SJSA1 (cell line): ENCODE data around the gene DNMT3L. TPM values are rescaled to one million over a fixed set of nuclear protein-coding genes. Genes with fewer than 3 reads are reported as not detected.

ENCODE experiments used
- DNase-seq, 2 experiments: peaks; one replicate each; pipeline ENCODE4 v3.0.0-alpha.2; 2015 to 2020; ENCODE audit warnings: low spot score in 2 of 2, low read depth in 1 of 2
- H3K27ac ChIP-seq: fragments of 250-450 bp; sonication (Bioruptor Pico); 2 replicates; pipeline ENCODE4 v1.5.1; 2020; ENCODE audit warnings: mild to moderate bottlenecking, moderate library complexity
- H3K27me3 ChIP-seq: fragments of 250-450 bp; sonication (Bioruptor Pico); replicated peaks from 2 replicates; pipeline ENCODE4 v1.5.1; 2020; ENCODE audit warnings: mild to moderate bottlenecking, moderate library complexity
- H3K36me3 ChIP-seq: fragments of 250-450 bp; sonication (Bioruptor Pico); 2 replicates; pipeline ENCODE4 v1.5.1; 2020; ENCODE audit warnings: mild to moderate bottlenecking
- H3K4me1 ChIP-seq: fragments of 250-450 bp; sonication (Bioruptor Pico); replicated peaks from 2 replicates; pipeline ENCODE4 v1.6.1; 2021; ENCODE audit warnings: mild to moderate bottlenecking
- H3K4me3 ChIP-seq: fragments of 250-450 bp; sonication (Bioruptor Pico); 2 replicates; pipeline ENCODE4 v1.5.1; 2020; ENCODE audit warnings: mild to moderate bottlenecking
- H3K9me3 ChIP-seq: fragments of 250-450 bp; sonication (Bioruptor Pico); replicated peaks from 2 replicates; pipeline ENCODE4 v1.5.1; 2020; ENCODE audit warnings: mild to moderate bottlenecking
- total RNA-seq: library from RNA; depleted of rRNA; stranded (reverse); fragments of >200 nt; shearing (Covaris generic); gene quantifications from 2 replicates; pipeline ENCODE4 v1.2.3, GENCODE V29; 2014

DNMT3L gene
- total RNA-seq, 1 experiment from 2014 or later = not detected

DNA sequence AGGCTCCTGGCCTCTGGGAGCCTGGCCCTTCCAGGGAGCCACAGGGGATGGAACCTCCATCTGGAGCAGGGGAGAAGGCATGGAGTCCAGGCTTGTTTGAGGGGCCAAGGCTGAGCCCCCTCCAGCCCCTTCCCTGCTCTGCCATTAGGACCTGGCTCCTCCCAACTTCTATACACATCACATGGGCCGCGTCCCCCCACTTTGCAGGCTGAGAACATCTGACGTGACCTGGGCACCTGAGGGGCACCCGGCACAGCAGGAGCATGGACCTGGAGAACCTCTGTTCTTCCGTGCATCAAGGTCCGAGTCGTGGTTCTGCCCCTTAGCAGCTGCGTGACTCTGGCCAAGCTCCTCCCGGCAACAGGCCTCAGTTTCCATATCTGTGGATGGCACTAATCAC lies 20.1 kb upstream of the DNMT3L start:
- no peak for DNase-seq
- Histone ChIP-seq H3K4me1 (peaks cover 7% of the 10 kb centered on the region), H3K4me3 (no peak overlapping the region), H3K27me3 (0 out of 2 replicates have a peak, but pooled peaks cover 4% of the 10 kb centered on the region), H3K27ac (no peak overlapping the region), H3K36me3 (no peaks in the 10 kb centered on the region), H3K9me3 (no peaks in the 10 kb centered on the region; the same call in 1 of the 2 replicates)

DNA sequence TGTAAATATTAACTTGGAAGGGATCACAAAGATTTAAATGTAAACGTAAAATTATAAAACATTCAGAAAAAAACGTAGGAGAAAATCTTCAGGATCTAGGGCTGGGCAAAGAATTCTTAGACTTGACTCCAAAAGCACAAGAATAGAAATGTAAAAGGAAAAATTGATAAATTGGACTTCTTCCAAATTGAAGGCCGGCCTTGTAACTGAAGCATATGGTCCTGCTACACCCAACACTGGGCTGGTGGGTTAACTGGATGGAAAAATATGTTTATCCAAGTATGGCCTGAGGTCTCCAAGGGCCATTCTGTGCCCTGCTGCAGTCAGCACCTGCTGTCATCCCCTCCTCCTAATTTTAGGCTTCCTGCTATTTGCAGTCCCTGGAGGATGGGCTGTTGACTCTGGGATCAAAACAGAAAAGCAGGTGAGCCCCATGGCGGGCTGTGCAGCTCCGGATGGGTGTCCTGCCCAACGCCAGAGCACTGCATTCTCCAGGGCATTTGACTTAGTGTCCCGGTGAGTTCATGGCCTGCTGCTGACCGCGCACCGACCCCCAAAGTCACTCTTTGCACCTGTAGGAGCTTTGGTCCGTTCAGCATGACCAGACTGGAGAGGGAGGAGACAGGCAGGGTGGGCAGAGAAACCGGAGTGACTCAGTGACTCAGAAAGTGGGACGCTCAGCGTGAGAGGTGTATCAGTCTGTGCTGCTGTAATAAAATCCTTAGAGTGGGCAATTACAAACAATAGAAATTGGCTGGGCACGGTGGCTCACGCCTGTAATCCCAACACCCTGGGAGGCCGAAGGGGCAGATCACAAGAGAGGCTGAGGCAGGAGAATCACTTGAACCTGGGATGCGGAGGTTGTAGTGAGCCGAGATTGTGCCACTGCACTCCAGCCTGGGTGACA lies 17.9 kb upstream of the DNMT3L start:
- Histone ChIP-seq H3K36me3 (no peaks in the 10 kb centered on the region), H3K4me3 (no peak overlapping the region), H3K27ac (no peak overlapping the region), H3K4me1 (no peaks in the 10 kb centered on the region), H3K27me3 (no peaks in the 10 kb centered on the region; the same call in none of the 2 replicates), H3K9me3 (no peaks in the 10 kb centered on the region)
- DNase-seq = no peak

DNA sequence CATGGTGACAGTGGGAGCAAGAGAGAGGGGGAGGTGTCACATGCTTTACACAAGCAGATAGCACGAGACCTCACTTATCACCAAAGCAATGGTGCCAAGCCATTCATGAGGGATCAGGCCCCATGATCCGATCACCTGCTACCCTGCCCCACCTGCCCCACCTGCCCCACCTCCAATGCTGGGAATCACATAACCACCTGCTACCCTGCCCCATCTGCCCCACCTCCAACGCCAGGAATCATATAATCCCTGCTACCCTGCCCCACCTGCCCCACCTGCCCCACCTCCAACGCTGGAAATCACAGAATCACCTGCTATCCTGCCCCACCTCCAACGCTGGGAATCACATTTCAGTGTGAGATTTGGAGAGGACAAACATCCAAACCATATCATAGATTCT lies 13.3 kb upstream of the DNMT3L start:
- Histone ChIP-seq H3K36me3 (no peaks in the 10 kb centered on the region), H3K4me1 (no peaks in the 10 kb centered on the region), H3K27me3 (no peaks in the 10 kb centered on the region; the same call in none of the 2 replicates), H3K4me3 (no peak overlapping the region), H3K9me3 (no peaks in the 10 kb centered on the region), H3K27ac (no peak overlapping the region)
- DNase-seq = no peak

DNA sequence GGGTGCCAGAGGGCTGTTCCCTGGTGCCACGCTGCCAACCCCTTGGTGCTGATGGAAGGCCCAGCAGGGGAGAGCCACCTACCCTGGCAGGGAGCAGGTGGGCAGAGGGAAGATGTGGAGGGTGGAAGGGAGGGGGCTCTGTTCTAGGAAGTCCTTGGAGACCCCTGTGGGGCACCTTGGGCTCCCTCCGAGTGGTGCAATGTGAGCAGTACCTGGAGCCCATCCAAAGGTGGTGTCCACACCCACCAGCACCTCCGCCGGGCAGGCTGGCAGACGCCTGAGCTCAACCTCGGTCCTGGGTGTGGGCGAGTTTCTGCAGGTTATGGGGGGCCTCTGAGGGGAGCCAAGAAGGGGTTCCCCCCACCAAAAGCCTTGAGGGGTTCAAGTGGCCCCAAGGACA lies 11.3 kb upstream of the DNMT3L start:
- no peak for DNase-seq
- Histone ChIP-seq H3K9me3 (no peaks in the 10 kb centered on the region), H3K36me3 (no peaks in the 10 kb centered on the region), H3K27me3 (no peaks in the 10 kb centered on the region; the same call in none of the 2 replicates), H3K4me3 (no peak overlapping the region), H3K4me1 (no peaks in the 10 kb centered on the region), H3K27ac (no peak overlapping the region)

DNA sequence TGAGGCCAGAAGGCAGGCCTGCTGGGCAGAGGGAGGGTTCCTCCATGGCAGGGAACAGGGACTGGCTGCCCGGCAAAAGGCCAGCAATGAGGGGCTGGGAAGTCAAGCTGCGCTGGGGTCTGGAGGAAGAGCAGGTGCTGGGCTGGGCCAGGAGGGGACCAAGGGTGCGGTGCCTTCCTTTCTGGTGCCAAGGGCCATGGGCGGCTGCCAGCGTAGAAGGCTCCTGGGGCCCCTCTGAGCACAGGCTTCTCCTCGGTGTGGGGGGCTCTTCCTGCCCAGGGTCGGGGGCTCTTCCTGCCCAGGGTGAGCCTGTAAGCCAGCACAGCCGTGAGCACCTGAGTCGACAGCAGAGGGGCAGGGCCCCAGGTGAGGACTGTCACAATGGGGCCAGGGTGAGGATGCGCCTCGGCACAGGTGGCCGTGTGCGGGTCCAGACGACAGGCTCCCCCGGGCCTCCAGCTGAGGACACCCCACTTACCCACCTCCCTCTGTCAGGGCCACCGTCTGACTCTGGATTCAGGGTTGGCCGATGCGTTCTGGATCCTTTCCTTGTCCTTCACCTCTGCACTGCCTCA lies 10.7 kb upstream of the DNMT3L start:
- Histone ChIP-seq H3K9me3 (no peaks in the 10 kb centered on the region), H3K36me3 (no peaks in the 10 kb centered on the region), H3K4me3 (no peak overlapping the region), H3K27ac (no peak overlapping the region), H3K27me3 (no peaks in the 10 kb centered on the region; the same call in none of the 2 replicates), H3K4me1 (no peaks in the 10 kb centered on the region)
- DNase-seq = no peak

DNA sequence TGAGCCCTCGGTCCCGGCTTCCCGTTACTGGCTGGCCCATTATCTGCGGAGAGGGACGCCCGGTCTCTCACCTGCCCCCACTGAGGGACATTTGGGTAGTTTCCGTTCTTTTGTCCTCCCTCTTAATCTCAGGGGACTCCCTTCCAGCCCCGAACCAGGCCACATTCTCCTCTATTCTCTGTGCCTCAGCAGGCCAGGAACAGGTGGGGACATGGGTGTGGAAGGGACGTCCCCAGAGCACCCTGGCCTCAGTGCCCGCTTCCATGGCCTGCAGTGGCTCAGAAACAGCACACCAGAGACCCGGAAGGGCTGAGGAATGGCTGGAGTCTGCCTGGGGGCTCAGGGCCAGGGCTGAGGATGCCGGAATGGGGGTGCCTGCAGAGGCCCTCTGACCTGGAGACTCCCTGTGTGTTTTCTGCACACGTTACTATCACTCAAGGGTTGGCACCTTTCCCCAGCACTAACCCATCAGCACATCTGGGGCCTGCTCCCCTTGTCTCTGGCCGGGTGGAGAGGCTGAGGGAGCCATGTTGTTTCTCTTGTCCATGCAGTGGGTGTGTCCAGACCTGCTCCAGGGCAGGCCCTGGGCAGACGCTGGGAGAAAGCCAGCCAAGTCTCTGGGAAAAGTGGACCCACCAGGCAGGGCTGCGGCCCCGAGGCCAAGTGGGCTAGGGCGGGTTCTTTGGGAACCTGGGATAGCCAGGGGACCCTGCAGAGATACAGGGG lies 10.0 kb upstream of the DNMT3L start:
- DNase-seq = no peak
- Histone ChIP-seq H3K27me3 (no peaks in the 10 kb centered on the region; the same call in none of the 2 replicates), H3K36me3 (no peaks in the 10 kb centered on the region), H3K4me3 (no peak overlapping the region), H3K4me1 (no peaks in the 10 kb centered on the region), H3K27ac (no peak overlapping the region), H3K9me3 (no peaks in the 10 kb centered on the region)

DNA sequence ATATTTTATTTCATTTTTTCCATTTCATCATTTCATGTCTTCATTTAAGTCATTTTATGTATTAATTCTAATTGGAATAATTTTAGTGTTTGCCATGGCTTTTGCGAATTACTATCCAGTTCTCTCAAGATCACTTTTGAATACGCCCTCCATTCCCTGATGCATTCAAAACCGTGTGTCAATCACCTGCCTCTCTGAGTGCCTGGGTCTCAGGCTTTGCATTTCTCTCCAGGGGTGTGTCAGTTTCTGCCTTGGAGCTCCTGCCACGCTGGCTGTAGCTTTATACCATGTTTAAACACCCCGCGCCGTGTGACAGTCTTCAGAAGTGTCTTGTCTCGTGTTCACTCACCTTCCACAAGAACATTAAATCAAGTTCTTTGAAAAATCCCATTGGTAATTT lies 7.4 kb upstream of the DNMT3L start:
- no peak for DNase-seq
- Histone ChIP-seq H3K4me1 (no peaks in the 10 kb centered on the region), H3K36me3 (no peaks in the 10 kb centered on the region), H3K9me3 (no peaks in the 10 kb centered on the region), H3K27ac (no peak overlapping the region), H3K4me3 (no peak overlapping the region), H3K27me3 (no peaks in the 10 kb centered on the region; the same call in 1 of the 2 replicates)

DNA sequence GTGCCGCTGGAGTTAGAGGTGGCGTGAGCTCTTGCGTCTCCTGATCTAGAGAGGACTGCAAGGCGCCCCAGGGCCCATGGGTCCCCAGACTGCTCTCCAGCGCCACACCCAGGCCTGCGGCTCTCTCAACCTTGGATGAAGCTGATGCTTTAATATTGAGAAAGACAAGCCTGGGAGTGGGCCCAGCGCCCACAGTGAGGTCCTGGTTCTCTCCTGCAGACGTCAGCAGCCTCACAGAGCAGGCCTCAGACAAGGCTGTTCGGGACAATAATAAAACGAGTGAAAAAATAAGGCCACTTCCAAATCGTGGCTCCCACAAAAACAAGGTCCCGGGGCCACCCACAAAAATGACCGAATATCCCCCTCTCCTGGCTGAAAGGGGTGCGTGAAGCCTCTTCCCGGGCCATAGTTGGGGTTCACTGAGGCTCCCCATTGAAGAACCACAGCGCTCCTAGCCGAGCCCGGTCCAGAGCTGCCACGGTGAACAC lies 6.0 kb upstream of the DNMT3L start:
- DNase-seq = peak in 1 of 2 experiments; percentile 38
- Histone ChIP-seq H3K4me1 (no peaks in the 10 kb centered on the region), H3K27ac (no peak overlapping the region), H3K27me3 (no peaks in the 10 kb centered on the region), H3K9me3 (no peaks in the 10 kb centered on the region), H3K36me3 (no peaks in the 10 kb centered on the region), H3K4me3 (no peak overlapping the region)

DNA sequence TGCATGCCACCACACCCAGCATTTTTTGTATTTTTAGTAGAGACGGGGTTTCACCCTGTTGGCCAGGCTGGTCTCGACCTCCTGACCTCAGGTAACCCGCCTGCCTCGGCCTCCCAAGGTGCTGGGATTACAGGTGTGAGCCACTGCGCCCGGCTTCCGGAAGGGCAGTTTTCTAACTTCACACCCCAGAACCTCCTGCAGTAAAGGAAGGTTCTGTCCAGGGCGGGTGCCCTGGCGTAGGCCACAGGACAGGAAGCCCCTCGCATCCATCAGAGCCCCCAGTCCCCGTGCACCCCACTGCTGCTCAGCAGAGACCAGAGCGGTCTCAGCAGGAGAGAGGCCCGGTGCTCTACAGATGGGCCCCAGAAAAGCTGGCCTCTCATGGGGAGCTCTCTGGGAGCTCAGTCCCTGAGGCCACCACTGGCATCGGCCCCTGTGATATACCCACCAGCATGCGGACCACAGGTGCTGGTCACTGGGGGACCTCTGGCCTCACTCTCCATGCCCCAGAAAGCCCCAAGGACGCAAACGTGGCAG lies 4.1 kb upstream of the DNMT3L start:
- Histone ChIP-seq H3K27me3 (no peaks in the 10 kb centered on the region; the same call in 1 of the 2 replicates), H3K36me3 (no peaks in the 10 kb centered on the region), H3K27ac (no peak overlapping the region), H3K4me3 (no peak overlapping the region), H3K9me3 (no peaks in the 10 kb centered on the region), H3K4me1 (no peaks in the 10 kb centered on the region)
- DNase-seq = peak in 1 of 2 experiments; percentile 36

DNA sequence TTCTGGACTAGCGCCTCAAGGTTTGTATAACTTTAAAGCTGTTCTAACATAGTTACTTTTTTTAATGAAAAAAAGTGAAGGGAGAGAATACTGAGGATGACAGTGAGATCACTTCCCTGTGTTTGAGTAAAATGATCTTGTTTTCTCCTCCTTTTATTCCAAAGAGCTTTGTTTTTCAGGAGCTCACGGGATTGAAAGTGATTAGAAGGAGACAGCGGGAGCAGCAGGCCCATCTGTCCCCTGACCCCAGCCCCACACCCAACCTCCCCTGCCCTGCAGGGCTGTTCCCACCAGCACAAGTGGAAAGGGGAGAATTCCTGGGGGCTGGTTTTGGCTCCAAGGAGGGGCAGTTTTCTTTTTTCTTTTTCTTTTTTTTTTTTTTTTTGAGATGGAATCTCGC lies 2.1 kb upstream of the DNMT3L start:
- Histone ChIP-seq H3K9me3 (no peaks in the 10 kb centered on the region), H3K36me3 (no peaks in the 10 kb centered on the region), H3K4me3 (no peak overlapping the region), H3K27ac (no peak overlapping the region), H3K27me3 (no peaks in the 10 kb centered on the region; the same call in 1 of the 2 replicates), H3K4me1 (no peaks in the 10 kb centered on the region)
- no peak for DNase-seq

DNA sequence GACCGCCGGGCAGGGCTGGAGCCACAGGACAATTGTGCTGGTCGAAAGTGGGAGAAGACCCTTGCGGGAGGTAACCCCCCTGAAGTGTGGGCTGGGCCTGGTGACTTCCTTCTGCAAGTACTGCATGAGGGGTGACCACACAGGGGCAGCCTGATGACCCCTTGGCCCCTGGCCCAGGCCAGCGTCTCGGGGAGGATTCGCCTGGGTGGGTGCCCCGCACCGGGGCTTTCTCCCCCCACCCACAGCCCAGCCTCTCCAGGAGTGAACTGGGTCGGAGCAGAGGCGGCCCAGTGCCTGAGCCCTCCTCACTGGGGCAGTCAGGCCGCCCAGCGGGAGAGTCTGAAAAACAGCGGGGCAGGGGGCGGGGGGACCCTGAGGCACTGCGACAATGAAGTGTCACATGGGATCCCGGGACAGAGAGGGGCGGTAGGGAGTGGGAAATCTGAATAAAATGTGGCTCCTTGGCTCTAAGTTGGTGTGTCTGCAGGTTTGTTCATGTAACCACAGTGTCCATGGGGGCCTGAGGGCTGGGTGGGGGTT lies 1.6 kb upstream of the DNMT3L start:
- H3K4me3 ChIP-seq = no peak overlapping the region
- no peaks in the 10 kb centered on the region for H3K4me1 ChIP-seq
- no peaks in the 10 kb centered on the region for H3K9me3 ChIP-seq
- H3K27me3 ChIP-seq = no peaks in the 10 kb centered on the region; the same call in 1 of the 2 replicates
- no peaks in the 10 kb centered on the region for H3K36me3 ChIP-seq
- no peak overlapping the region for H3K27ac ChIP-seq
- peak in 1 of 2 experiments; percentile 40 for DNase-seq

DNA sequence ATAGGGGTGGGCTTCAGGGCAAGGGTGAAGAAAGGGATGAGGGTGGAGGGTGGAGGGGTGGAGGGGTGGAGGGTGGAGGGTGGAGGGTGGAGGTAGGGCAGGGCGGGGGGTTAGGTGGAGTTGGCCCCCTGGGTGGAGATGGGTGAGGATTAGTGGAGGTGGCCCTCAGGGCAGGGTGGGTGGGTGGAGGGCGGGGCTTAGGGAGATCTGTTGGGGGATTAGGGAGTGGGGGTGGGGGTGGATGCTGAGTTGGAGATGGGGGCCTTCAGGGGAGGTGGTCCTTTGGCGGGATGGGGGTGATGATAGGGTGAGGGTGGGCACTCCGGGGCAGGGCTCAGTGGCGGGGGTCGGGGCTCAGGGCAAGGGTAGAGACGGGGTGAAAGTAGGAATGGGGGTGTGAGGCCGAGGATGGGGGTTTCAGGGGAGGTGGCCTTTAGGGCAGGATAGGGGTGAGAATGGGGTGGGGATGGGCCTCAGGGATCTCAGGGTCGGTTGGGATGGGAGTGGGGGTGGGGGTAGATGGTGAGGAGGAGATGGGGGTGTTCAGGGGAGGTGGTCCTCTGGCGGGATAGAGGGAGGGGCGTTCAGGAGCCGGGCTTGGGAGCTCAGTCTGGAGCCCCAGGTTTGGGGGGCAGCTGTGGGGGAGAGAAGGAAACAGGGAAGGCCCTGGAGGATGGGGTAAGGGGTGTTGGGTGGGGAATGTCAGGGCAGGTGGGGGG lies 800 bp upstream of the DNMT3L start:
- Histone ChIP-seq H3K4me1 (no peaks in the 10 kb centered on the region), H3K9me3 (no peaks in the 10 kb centered on the region), H3K36me3 (no peaks in the 10 kb centered on the region), H3K4me3 (no peak overlapping the region), H3K27me3 (no peaks in the 10 kb centered on the region; the same call in 1 of the 2 replicates), H3K27ac (no peak overlapping the region)
- DNase-seq = peak in 1 of 2 experiments; percentile 40
